ENCODE data around the gene RPS6KA2. TPM values are rescaled to one million over a fixed set of nuclear protein-coding genes. Genes with fewer than 3 reads are reported as not detected.

Gene RPS6KA2
- total RNA-seq, 1 donor from 2014 or later, result 37.5 TPM

- Mint-ChIP-seq H3K36me3 (ENCODE audit: insufficient read depth) (peaks cover 6% of the 10 kb centered on the region), H3K27me3 (no peaks in the 10 kb centered on the region), H3K4me1 (ENCODE audit: low read depth) (peaks cover 7% of the 10 kb centered on the region), H3K27ac (no peak overlapping the region), H3K4me3 (ENCODE audit: low read depth) (no peak overlapping the region), H3K9me3 (ENCODE audit: low read depth) (no peaks in the 10 kb centered on the region)
- no peak for DNase-seq (ENCODE audit: low spot score, unreplicated experiment)
- no peak for TF ChIP-seq CTCF (IDR thresholded peaks at IDR 0.05; ENCODE audit: unreplicated experiment)
These were observed 14.6 kb downstream of the RPS6KA2 start for GRCh38 chr6:166612471-166612881.

- DNase-seq (ENCODE audit: low spot score, unreplicated experiment), result no peak
- H3K4me3 Mint-ChIP-seq (ENCODE audit: low read depth), result no peak overlapping the region
- H3K36me3 Mint-ChIP-seq (ENCODE audit: insufficient read depth), result peaks cover 6% of the 10 kb centered on the region
- peaks cover 7% of the 10 kb centered on the region for H3K4me1 Mint-ChIP-seq (ENCODE audit: low read depth)
- no peaks in the 10 kb centered on the region for H3K27me3 Mint-ChIP-seq
- no peaks in the 10 kb centered on the region for H3K9me3 Mint-ChIP-seq (ENCODE audit: low read depth)
- no peak overlapping the region for H3K27ac Mint-ChIP-seq
- no peak for TF ChIP-seq CTCF (IDR thresholded peaks at IDR 0.05; ENCODE audit: unreplicated experiment)
These were observed 15.4 kb downstream of the RPS6KA2 start for GRCh38 chr6:166611631-166612030.

GRCh38 chr6:166610069-166610468 lies 17.0 kb downstream of the RPS6KA2 start:
- Mint-ChIP-seq H3K4me3 (ENCODE audit: low read depth) (no peak overlapping the region), H3K27ac (no peak overlapping the region), H3K27me3 (no peaks in the 10 kb centered on the region), H3K4me1 (ENCODE audit: low read depth) (peaks cover 6% of the 10 kb centered on the region), H3K9me3 (ENCODE audit: low read depth) (no peaks in the 10 kb centered on the region), H3K36me3 (ENCODE audit: insufficient read depth) (peaks cover 6% of the 10 kb centered on the region)
- no peak for TF ChIP-seq CTCF (IDR thresholded peaks at IDR 0.05; ENCODE audit: unreplicated experiment)
- DNase-seq (ENCODE audit: low spot score, unreplicated experiment), result no peak

GRCh38 chr6:166608774-166609173 lies 18.3 kb downstream of the RPS6KA2 start:
- no peak overlapping the region for H3K4me3 Mint-ChIP-seq (ENCODE audit: low read depth)
- no peak for TF ChIP-seq CTCF (IDR thresholded peaks at IDR 0.05; ENCODE audit: unreplicated experiment)
- no peaks in the 10 kb centered on the region for H3K9me3 Mint-ChIP-seq (ENCODE audit: low read depth)
- H3K27ac Mint-ChIP-seq, result no peak overlapping the region
- H3K27me3 Mint-ChIP-seq, result no peaks in the 10 kb centered on the region
- H3K36me3 Mint-ChIP-seq (ENCODE audit: insufficient read depth), result peaks cover 3% of the 10 kb centered on the region
- peaks cover 2% of the 10 kb centered on the region for H3K4me1 Mint-ChIP-seq (ENCODE audit: low read depth)
- DNase-seq (ENCODE audit: low spot score, unreplicated experiment), result no peak

- Mint-ChIP-seq H3K36me3 (ENCODE audit: insufficient read depth) (peaks cover 2% of the 10 kb centered on the region), H3K9me3 (ENCODE audit: low read depth) (no peaks in the 10 kb centered on the region), H3K27me3 (no peaks in the 10 kb centered on the region), H3K27ac (no peak overlapping the region), H3K4me3 (ENCODE audit: low read depth) (no peak overlapping the region), H3K4me1 (ENCODE audit: low read depth) (no peaks in the 10 kb centered on the region)
- no peak for DNase-seq (ENCODE audit: low spot score, unreplicated experiment)
- TF ChIP-seq CTCF (IDR thresholded peaks at IDR 0.05; ENCODE audit: unreplicated experiment), result no peak
These were observed 21.3 kb downstream of the RPS6KA2 start for GRCh38 chr6:166605752-166606151.
